ENCODE results near the gene ZNF638.

The ZNF638 gene

GRCh38 chr2:71460056-71460455 is 128.5 kb downstream of the ZNF638 start:
- Histone ChIP-seq H3K14ac (ENCODE audit: low read length) (no peak overlapping the region), H3K9me3 (replicated peaks in 1 of 2; ENCODE audit: control insufficient read depth in 2 of 2, insufficient read depth in 1 of 2, low read depth in 1 of 2, low read length in 2 of 2) (peaks cover 0 to 6% of the 10 kb centered on the region in 2 donors), H4K8ac (ENCODE audit: low read depth, low read length) (no peak overlapping the region), H2AFZ (ENCODE audit: low read length) (no peak overlapping the region), H3K23ac (ENCODE audit: low read depth, low read length, poor library complexity) (no peak overlapping the region), H3K18ac (ENCODE audit: low read length) (no peak overlapping the region), H2BK12ac (ENCODE audit: low read length) (no peak overlapping the region), H3K27me3 (ENCODE audit: control insufficient read depth in 3 of 3, insufficient read depth in 3 of 3, low read depth in 1 of 3, low read length in 3 of 3) (peaks cover 0 to 41% (median 14%) of the 10 kb centered on the region in 3 experiments), H4K91ac (ENCODE audit: low read depth, low read length, poor library complexity) (no peak overlapping the region), H2BK15ac (ENCODE audit: low read length) (no peak overlapping the region), H3K27ac (replicated peaks; ENCODE audit: low read length) (no peak overlapping the region), H3K79me1 (ENCODE audit: low read depth, low read length) (no peaks in the 10 kb centered on the region), H3K36me3 (replicated peaks in 1 of 2; ENCODE audit: control insufficient read depth in 2 of 2, insufficient read depth in 2 of 2, low read length in 2 of 2) (no peaks in the 10 kb centered on the region), H3K4me1 (ENCODE audit: control insufficient read depth in 2 of 2, insufficient read depth in 1 of 2, low read depth in 1 of 2, low read length in 2 of 2) (peaks cover 18 to 22% of the 10 kb centered on the region in 2 donors), H3K9ac (ENCODE audit: low read depth, low read length, poor library complexity) (no peak overlapping the region), H3K4ac (ENCODE audit: low read length) (no peak overlapping the region), H2AK5ac (ENCODE audit: low read depth, low read length) (no peak overlapping the region), H3K4me3 (ENCODE audit: low read length in 2 of 2) (no peak overlapping the region), H2BK5ac (ENCODE audit: low read length) (no peak overlapping the region), H3K4me2 (ENCODE audit: insufficient read depth, low read length, poor library complexity, severe bottlenecking) (no peak overlapping the region), H2BK120ac (ENCODE audit: low read depth, low read length) (no peak overlapping the region)
- DNase-seq (ENCODE audit: low spot score) = no peak
- WGBS, 2 donors (ENCODE audit: extremely low coverage in 2 of 2, insufficient read length in 2 of 2, insufficient replicate concordance in 1 of 2) = no CpG with 5 or more reads among the region's 6 CpGs

- Histone ChIP-seq H3K23ac (ENCODE audit: low read depth, low read length, poor library complexity) (no peak overlapping the region), H2AFZ (ENCODE audit: low read length) (no peak overlapping the region), H2AK5ac (ENCODE audit: low read depth, low read length) (no peak overlapping the region), H3K4me3 (ENCODE audit: low read length in 2 of 2) (no peak overlapping the region), H2BK5ac (ENCODE audit: low read length) (no peak overlapping the region), H3K27ac (replicated peaks; ENCODE audit: low read length) (no peak overlapping the region), H3K9me3 (replicated peaks in 1 of 2; ENCODE audit: control insufficient read depth in 2 of 2, insufficient read depth in 1 of 2, low read depth in 1 of 2, low read length in 2 of 2) (peaks cover 0 to 7% of the 10 kb centered on the region in 2 donors), H3K4me2 (ENCODE audit: insufficient read depth, low read length, poor library complexity, severe bottlenecking) (no peak overlapping the region), H3K9ac (ENCODE audit: low read depth, low read length, poor library complexity) (no peak overlapping the region), H3K27me3 (ENCODE audit: control insufficient read depth in 3 of 3, insufficient read depth in 3 of 3, low read depth in 1 of 3, low read length in 3 of 3) (peaks cover 6 to 46% (median 21%) of the 10 kb centered on the region in 3 experiments), H2BK15ac (ENCODE audit: low read length) (no peak overlapping the region), H3K36me3 (replicated peaks in 1 of 2; ENCODE audit: control insufficient read depth in 2 of 2, insufficient read depth in 2 of 2, low read length in 2 of 2) (no peaks in the 10 kb centered on the region), H4K8ac (ENCODE audit: low read depth, low read length) (no peak overlapping the region), H4K91ac (ENCODE audit: low read depth, low read length, poor library complexity) (no peak overlapping the region), H3K14ac (ENCODE audit: low read length) (no peak overlapping the region), H3K4ac (ENCODE audit: low read length) (no peak overlapping the region), H2BK12ac (ENCODE audit: low read length) (no peak overlapping the region), H3K4me1 (ENCODE audit: control insufficient read depth in 2 of 2, insufficient read depth in 1 of 2, low read depth in 1 of 2, low read length in 2 of 2) (peaks cover 13 to 15% of the 10 kb centered on the region in 2 donors), H2BK120ac (ENCODE audit: low read depth, low read length) (no peak overlapping the region), H3K79me1 (ENCODE audit: low read depth, low read length) (no peaks in the 10 kb centered on the region), H3K18ac (ENCODE audit: low read length) (no peak overlapping the region)
- WGBS, 2 donors (ENCODE audit: extremely low coverage in 2 of 2, insufficient read length in 2 of 2, insufficient replicate concordance in 1 of 2) = no CpG with 5 or more reads among the region's 9 CpGs
- DNase-seq (ENCODE audit: low spot score) = no peak
Observed at GRCh38 chr2:71460595-71461303, 129.2 kb downstream of the ZNF638 start.

- H2BK12ac ChIP-seq (ENCODE audit: low read length) = no peak overlapping the region
Observed at GRCh38 chr2:71461304-71461671, 129.7 kb downstream of the ZNF638 start.

GRCh38 chr2:71462056-71462605 is 130.5 kb downstream of the ZNF638 start:
- Histone ChIP-seq H3K23ac (ENCODE audit: low read depth, low read length, poor library complexity) (no peak overlapping the region), H2BK15ac (ENCODE audit: low read length) (no peak overlapping the region), H2AK5ac (ENCODE audit: low read depth, low read length) (no peak overlapping the region), H2AFZ (ENCODE audit: low read length) (no peak overlapping the region), H2BK5ac (ENCODE audit: low read length) (no peak overlapping the region), H4K8ac (ENCODE audit: low read depth, low read length) (no peak overlapping the region), H3K14ac (ENCODE audit: low read length) (no peak overlapping the region), H3K36me3 (replicated peaks in 1 of 2; ENCODE audit: control insufficient read depth in 2 of 2, insufficient read depth in 2 of 2, low read length in 2 of 2) (no peaks in the 10 kb centered on the region), H2BK120ac (ENCODE audit: low read depth, low read length) (no peak overlapping the region), H3K79me1 (ENCODE audit: low read depth, low read length) (no peaks in the 10 kb centered on the region), H3K4me3 (ENCODE audit: low read length in 2 of 2) (no peak overlapping the region), H3K9me3 (replicated peaks in 1 of 2; ENCODE audit: control insufficient read depth in 2 of 2, insufficient read depth in 1 of 2, low read depth in 1 of 2, low read length in 2 of 2) (peaks cover 0 to 7% of the 10 kb centered on the region in 2 donors), H3K27me3 (ENCODE audit: control insufficient read depth in 3 of 3, insufficient read depth in 3 of 3, low read depth in 1 of 3, low read length in 3 of 3) (peaks cover 15 to 60% (median 35%) of the 10 kb centered on the region in 3 experiments), H3K4ac (ENCODE audit: low read length) (no peak overlapping the region), H3K18ac (ENCODE audit: low read length) (peak overlapping the region; percentile 25), H3K9ac (ENCODE audit: low read depth, low read length, poor library complexity) (no peak overlapping the region), H4K91ac (ENCODE audit: low read depth, low read length, poor library complexity) (no peak overlapping the region), H2BK12ac (ENCODE audit: low read length) (peak overlapping the region; percentile 64), H3K27ac (replicated peaks; ENCODE audit: low read length) (no peak overlapping the region), H3K4me2 (ENCODE audit: insufficient read depth, low read length, poor library complexity, severe bottlenecking) (no peak overlapping the region), H3K4me1 (ENCODE audit: control insufficient read depth in 2 of 2, insufficient read depth in 1 of 2, low read depth in 1 of 2, low read length in 2 of 2) (peaks cover 11 to 12% of the 10 kb centered on the region in 2 donors)
- no peak for DNase-seq (ENCODE audit: low spot score)
- WGBS, 2 donors (ENCODE audit: extremely low coverage in 2 of 2, insufficient read length in 2 of 2, insufficient replicate concordance in 1 of 2) = no CpG with 5 or more reads among the region's 8 CpGs

More at GRCh38 chr2:71461304-71461671, 129.7 kb downstream of the ZNF638 start:
- H2AK5ac ChIP-seq (ENCODE audit: low read depth, low read length) = no peak overlapping the region
- H3K27ac ChIP-seq (replicated peaks; ENCODE audit: low read length) = no peak overlapping the region
- WGBS, 2 donors (ENCODE audit: extremely low coverage in 2 of 2, insufficient read length in 2 of 2, insufficient replicate concordance in 1 of 2) = no CpG with 5 or more reads among the region's 5 CpGs
- H3K4me1 ChIP-seq (ENCODE audit: control insufficient read depth in 2 of 2, insufficient read depth in 1 of 2, low read depth in 1 of 2, low read length in 2 of 2) = peaks cover 10 to 11% of the 10 kb centered on the region in 2 donors
- H3K27me3 ChIP-seq (ENCODE audit: control insufficient read depth in 3 of 3, insufficient read depth in 3 of 3, low read depth in 1 of 3, low read length in 3 of 3) = peaks cover 11 to 51% (median 26%) of the 10 kb centered on the region in 3 experiments
- no peak overlapping the region for H4K8ac ChIP-seq (ENCODE audit: low read depth, low read length)
- H3K23ac ChIP-seq (ENCODE audit: low read depth, low read length, poor library complexity) = no peak overlapping the region
- H3K9ac ChIP-seq (ENCODE audit: low read depth, low read length, poor library complexity) = no peak overlapping the region
- H3K79me1 ChIP-seq (ENCODE audit: low read depth, low read length) = no peaks in the 10 kb centered on the region
- no peak overlapping the region for H4K91ac ChIP-seq (ENCODE audit: low read depth, low read length, poor library complexity)
- H2BK15ac ChIP-seq (ENCODE audit: low read length) = no peak overlapping the region
- H2BK5ac ChIP-seq (ENCODE audit: low read length) = no peak overlapping the region
- H3K9me3 ChIP-seq (replicated peaks in 1 of 2; ENCODE audit: control insufficient read depth in 2 of 2, insufficient read depth in 1 of 2, low read depth in 1 of 2, low read length in 2 of 2) = peaks cover 0 to 7% of the 10 kb centered on the region in 2 donors
- DNase-seq (ENCODE audit: low spot score) = no peak
- no peaks in the 10 kb centered on the region for H3K36me3 ChIP-seq (replicated peaks in 1 of 2; ENCODE audit: control insufficient read depth in 2 of 2, insufficient read depth in 2 of 2, low read length in 2 of 2)
- H3K4ac ChIP-seq (ENCODE audit: low read length) = no peak overlapping the region
- H3K4me3 ChIP-seq (ENCODE audit: low read length in 2 of 2) = no peak overlapping the region
- H3K18ac ChIP-seq (ENCODE audit: low read length) = no peak overlapping the region
- no peak overlapping the region for H2BK120ac ChIP-seq (ENCODE audit: low read depth, low read length)
- no peak overlapping the region for H3K14ac ChIP-seq (ENCODE audit: low read length)
- H3K4me2 ChIP-seq (ENCODE audit: insufficient read depth, low read length, poor library complexity, severe bottlenecking) = no peak overlapping the region
- no peak overlapping the region for H2AFZ ChIP-seq (ENCODE audit: low read length)

All from neuronal stem cell (in vitro differentiated cells).